HL-60 (cell line): Measurements from ENCODE around the gene RDX.

Experiments
- DNase-seq, 2 experiments: peaks; one replicate each; pipeline ENCODE4 v3.0.0-alpha.2; 2010 to 2020; ENCODE audit warnings: low read depth in 1 of 2, low spot score in 1 of 2
- H3K27ac ChIP-seq: fragments of 250-450 bp; sonication (Bioruptor Pico); replicated peaks from 2 replicates; pipeline ENCODE4 v1.5.1; 2020; ENCODE audit warnings: mild to moderate bottlenecking, moderate library complexity
- H3K27me3 ChIP-seq: fragments of 250-450 bp; sonication (Bioruptor Pico); 2 replicates; pipeline ENCODE4 v1.5.1; 2021; ENCODE audit warnings: mild to moderate bottlenecking, moderate library complexity; ENCODE audit not compliant: insufficient read depth, poor library complexity, severe bottlenecking
- H3K4me3 ChIP-seq: replicated peaks from 2 replicates; pipeline ENCODE4 v1.5.1; 2011; ENCODE audit warnings: mild to moderate bottlenecking, control low read depth, low read length; ENCODE audit not compliant: insufficient read depth
- GABPA ChIP-seq: IDR thresholded peaks from 2 replicates; pipeline ENCODE4 v1.6.1; 2012; ENCODE audit warnings: low read depth
- POLR2AphosphoS5 ChIP-seq: IDR thresholded peaks from 2 replicates; pipeline ENCODE4 v1.6.1; 2012; ENCODE audit warnings: low read depth
- REST ChIP-seq: IDR thresholded peaks from 2 replicates; pipeline ENCODE4 v1.6.1; 2012; ENCODE audit warnings: low read depth; ENCODE audit not compliant: insufficient replicate concordance
- SPI1 ChIP-seq: IDR thresholded peaks from 2 replicates; pipeline ENCODE4 v1.6.1; 2012; ENCODE audit warnings: low read depth, mild to moderate bottlenecking, borderline replicate concordance
- TF ChIP-seq, protein P1 (sequence below): IDR thresholded peaks from one replicate; pipeline ENCODE4 v1.5.1; 2011; ENCODE audit warnings: low read length, control low read depth, inconsistent platforms; ENCODE audit not compliant: insufficient read depth

Gene RDX

DNA sequence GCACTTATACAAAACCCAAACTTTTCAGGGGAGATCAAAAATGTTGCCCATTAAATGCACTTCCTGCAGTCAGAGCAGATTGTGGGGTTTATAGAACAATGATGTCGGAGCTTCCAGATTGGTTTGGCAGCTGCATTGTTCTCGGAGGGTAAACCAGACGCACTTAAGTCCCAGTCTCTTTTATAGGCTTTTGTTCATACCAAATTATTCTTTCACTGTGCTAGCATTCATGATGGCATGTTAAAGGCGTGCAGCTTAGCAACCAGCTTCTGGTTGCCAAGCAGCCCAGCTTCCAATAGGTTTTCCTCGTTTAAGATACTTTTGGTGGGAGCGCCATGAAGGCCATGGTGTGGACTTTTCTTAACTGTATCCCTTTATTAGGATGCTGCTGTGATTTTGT, 162.3 kb downstream of the RDX start:
- DNase-seq: no peak

DNA sequence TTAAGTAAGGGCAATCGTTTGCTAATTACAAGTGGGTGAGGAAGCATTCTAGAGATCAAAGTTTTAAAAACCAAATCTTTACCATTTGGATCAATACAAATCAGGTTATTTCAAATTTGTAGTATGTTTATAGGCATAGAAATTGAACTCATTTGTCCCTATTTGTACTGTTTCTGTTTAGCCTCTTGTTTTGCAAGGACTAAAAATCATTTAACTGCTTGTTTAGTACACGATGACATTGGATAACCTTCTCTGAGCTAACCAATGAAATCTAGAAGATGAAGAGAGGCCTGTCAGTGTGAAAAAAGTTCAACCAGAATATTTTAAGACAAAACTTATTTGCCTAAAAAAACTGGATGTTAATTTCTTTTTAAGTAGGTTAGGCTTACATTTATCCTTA, 163.3 kb downstream of the RDX start:
- no peak overlapping the region for H3K27ac ChIP-seq
- no peaks in the 10 kb centered on the region for H3K27me3 ChIP-seq
- H3K4me3 ChIP-seq: no peak overlapping the region
- TF ChIP-seq GABPA (no peak), SPI1 (no peak), REST (no peak), POLR2AphosphoS5 (no peak)
- TF ChIP-seq, protein P1, sequence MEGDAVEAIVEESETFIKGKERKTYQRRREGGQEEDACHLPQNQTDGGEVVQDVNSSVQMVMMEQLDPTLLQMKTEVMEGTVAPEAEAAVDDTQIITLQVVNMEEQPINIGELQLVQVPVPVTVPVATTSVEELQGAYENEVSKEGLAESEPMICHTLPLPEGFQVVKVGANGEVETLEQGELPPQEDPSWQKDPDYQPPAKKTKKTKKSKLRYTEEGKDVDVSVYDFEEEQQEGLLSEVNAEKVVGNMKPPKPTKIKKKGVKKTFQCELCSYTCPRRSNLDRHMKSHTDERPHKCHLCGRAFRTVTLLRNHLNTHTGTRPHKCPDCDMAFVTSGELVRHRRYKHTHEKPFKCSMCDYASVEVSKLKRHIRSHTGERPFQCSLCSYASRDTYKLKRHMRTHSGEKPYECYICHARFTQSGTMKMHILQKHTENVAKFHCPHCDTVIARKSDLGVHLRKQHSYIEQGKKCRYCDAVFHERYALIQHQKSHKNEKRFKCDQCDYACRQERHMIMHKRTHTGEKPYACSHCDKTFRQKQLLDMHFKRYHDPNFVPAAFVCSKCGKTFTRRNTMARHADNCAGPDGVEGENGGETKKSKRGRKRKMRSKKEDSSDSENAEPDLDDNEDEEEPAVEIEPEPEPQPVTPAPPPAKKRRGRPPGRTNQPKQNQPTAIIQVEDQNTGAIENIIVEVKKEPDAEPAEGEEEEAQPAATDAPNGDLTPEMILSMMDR: no peak
- no peak for DNase-seq

More for the DNA sequence above, 162.3 kb downstream of the RDX start:
- H3K27me3 ChIP-seq: no peaks in the 10 kb centered on the region
- TF ChIP-seq SPI1 (no peak), REST (no peak), GABPA (no peak), POLR2AphosphoS5 (no peak)
- TF ChIP-seq, protein P1: no peak
- no peak overlapping the region for H3K27ac ChIP-seq
- H3K4me3 ChIP-seq: no peak overlapping the region

GRCh38 chr11:110131386-110132123, 164.9 kb downstream of the RDX start:
- Histone ChIP-seq H3K27ac (no peak overlapping the region), H3K4me3 (no peak overlapping the region), H3K27me3 (no peaks in the 10 kb centered on the region)
- no peak for TF ChIP-seq REST
- TF ChIP-seq POLR2AphosphoS5: no peak
- no peak for TF ChIP-seq SPI1
- TF ChIP-seq GABPA: no peak
- TF ChIP-seq, protein P1: no peak
- DNase-seq: no peak
